CD14-positive monocyte (primary cell): ENCODE data around the gene ZNF512. TPM values are rescaled to one million over a fixed set of nuclear protein-coding genes. Genes with fewer than 3 reads are reported as not detected.

Experiments
- DNase-seq, 3 donors: peaks; one replicate each; pipeline ENCODE4 v3.0.0-alpha.2; 2011 to 2022
- H2AFZ ChIP-seq: 2 replicates; pipeline ENCODE4 v1.6.0; 2012; ENCODE audit warnings: mild to moderate bottlenecking, low read depth, low read length, inconsistent platforms; ENCODE audit not compliant: insufficient read depth, poor library complexity, severe bottlenecking
- H3K27ac ChIP-seq, 2 donors: 1 replicate in 1 of 2; 2 replicates in 1 of 2; pipeline ENCODE4 v1.5.1; 2012 to 2013; ENCODE audit warnings: low read length in 2 of 2, control low read depth in 1 of 2, inconsistent platforms in 1 of 2, low read depth in 1 of 2, mild to moderate bottlenecking in 1 of 2
- H3K27me3 ChIP-seq, 2 donors: one replicate each; pipeline versions ENCODE4 v1.6.0 to v1.6.1; 2011 to 2013; ENCODE audit warnings: low read length in 2 of 2; ENCODE audit not compliant: control insufficient read depth in 2 of 2, insufficient read depth in 2 of 2
- H3K36me3 ChIP-seq, 2 donors: replicated peaks in 1 of 2; 1 replicate in 1 of 2; 2 replicates in 1 of 2; pipeline versions ENCODE4 v1.5.1 to v1.6.1; 2012 to 2013; ENCODE audit warnings: low read length in 2 of 2, control low read depth in 1 of 2, inconsistent platforms in 1 of 2, mild to moderate bottlenecking in 1 of 2; ENCODE audit not compliant: insufficient read depth in 2 of 2, control insufficient read depth in 1 of 2
- H3K4me1 ChIP-seq, 2 donors: 1 replicate in 1 of 2; 2 replicates in 1 of 2; pipeline versions ENCODE4 v1.5.1 to v1.6.1; 2012 to 2013; ENCODE audit warnings: low read length in 2 of 2, control low read depth in 1 of 2, inconsistent platforms in 1 of 2, mild to moderate bottlenecking in 1 of 2, moderate library complexity in 1 of 2; ENCODE audit not compliant: insufficient read depth in 2 of 2, control insufficient read depth in 1 of 2
- H3K4me2 ChIP-seq: replicated peaks from 2 replicates; pipeline ENCODE3; 2012; ENCODE audit warnings: low read length, moderate library complexity, mild to moderate bottlenecking; ENCODE audit not compliant: poor library complexity, severe bottlenecking; ENCODE audit errors: extremely low read depth
- H3K4me3 ChIP-seq, 3 experiments: fragments of 200-600 bp in 1 of 3; sonication (generic) in 1 of 3; replicated peaks in 1 of 3; 1 replicate in 2 of 3; 2 replicates in 1 of 3; pipeline ENCODE4 v1.5.1; 2011 to 2013; ENCODE audit warnings: low read length in 3 of 3, mild to moderate bottlenecking in 3 of 3, control low read depth in 2 of 3, low read depth in 2 of 3, inconsistent platforms in 1 of 3, moderate library complexity in 1 of 3
- H3K79me2 ChIP-seq: 2 replicates; pipeline ENCODE4 v1.6.0; 2012; ENCODE audit warnings: mild to moderate bottlenecking, control low read depth, inconsistent platforms, low read length, moderate library complexity; ENCODE audit not compliant: insufficient read depth
- H3K9ac ChIP-seq: 2 replicates; pipeline ENCODE4 v1.6.0; 2017; ENCODE audit warnings: low read length, mild to moderate bottlenecking; ENCODE audit not compliant: insufficient read depth, poor library complexity, severe bottlenecking
- H3K9me3 ChIP-seq, 2 donors: replicated peaks in 1 of 2; 1 replicate in 1 of 2; 2 replicates in 1 of 2; pipeline versions ENCODE4 v1.5.1 to v1.6.1; 2012 to 2013; ENCODE audit warnings: low read length in 2 of 2, control low read depth in 1 of 2; ENCODE audit not compliant: control insufficient read depth in 1 of 2, insufficient read depth in 1 of 2
- H4K20me1 ChIP-seq: 2 replicates; pipeline ENCODE4 v1.6.0; 2012; ENCODE audit warnings: mild to moderate bottlenecking, low read length, control low read depth, moderate library complexity; ENCODE audit not compliant: insufficient read depth
- H3K27ac Mint-ChIP-seq, 7 donors: one replicate each; pipeline ENCODE4 v1.8.0; 2020; ENCODE audit warnings: mild to moderate bottlenecking in 7 of 7, mixed read lengths in 7 of 7, moderate library complexity in 6 of 7, inconsistent platforms in 2 of 7
- H3K27me3 Mint-ChIP-seq, 3 donors: one replicate each; pipeline ENCODE4 v1.8.0; 2021 to 2022; ENCODE audit warnings: low read depth in 3 of 3, mild to moderate bottlenecking in 3 of 3, mixed read lengths in 3 of 3, moderate library complexity in 3 of 3, inconsistent platforms in 1 of 3
- H3K36me3 Mint-ChIP-seq, 2 donors: one replicate each; pipeline ENCODE4 v1.8.0; 2020; ENCODE audit warnings: mixed read lengths in 2 of 2, inconsistent platforms in 1 of 2, mild to moderate bottlenecking in 1 of 2
- H3K4me1 Mint-ChIP-seq: one replicate; pipeline ENCODE4 v1.8.0; 2020; ENCODE audit warnings: mild to moderate bottlenecking, mixed read lengths
- H3K4me3 Mint-ChIP-seq, 2 donors: one replicate each; pipeline ENCODE4 v1.8.0; 2020; ENCODE audit warnings: mild to moderate bottlenecking in 2 of 2, mixed read lengths in 2 of 2, moderate library complexity in 1 of 2
- H3K9me3 Mint-ChIP-seq, 7 donors: one replicate each; pipeline ENCODE4 v1.8.0; 2020 to 2022; ENCODE audit warnings: mixed read lengths in 7 of 7, mild to moderate bottlenecking in 6 of 7, moderate library complexity in 6 of 7, inconsistent platforms in 2 of 7
- CTCF ChIP-seq: fragments of 200-600 bp; IDR thresholded peaks from one replicate; pipeline ENCODE4 v1.8.0; 2022; ENCODE audit warnings: antibody characterized with exemption, mild to moderate bottlenecking
- WGBS: methylation state at CpG from one replicate; pipeline ENCODE4 v1.1.5; 2013; ENCODE audit warnings: missing lambda C conversion rate; ENCODE audit not compliant: insufficient coverage; 5-methylcytosine and 5-hydroxymethylcytosine counted together
- intact Hi-C, 2 donors: fragments of 100-400 bp; cut with micrococcal nuclease; formaldehyde crosslinking; loops; one replicate each; pipeline versions ENCODE4 v1.15.0 to v1.15.1; 2023
- polyA plus RNA-seq, 3 donors: library from polyadenylated mRNA; depleted of rRNA in 1 of 3; unstranded in 2 of 3; stranded (reverse) in 1 of 3; fragments of 300-500 nt in 2 of 3; fragments of >200 nt in 1 of 3; fragmentation: Illumina TruSeq in 2 of 3; gene quantifications; 1 replicate in 2 of 3; 2 replicates in 1 of 3; pipeline ENCODE4 v1.2.3, GENCODE V29; 2012 to 2021

The ZNF512 gene
- polyA plus RNA-seq, 3 donors, result 6.7 to 13.1 (median 12.8) TPM

DNA sequence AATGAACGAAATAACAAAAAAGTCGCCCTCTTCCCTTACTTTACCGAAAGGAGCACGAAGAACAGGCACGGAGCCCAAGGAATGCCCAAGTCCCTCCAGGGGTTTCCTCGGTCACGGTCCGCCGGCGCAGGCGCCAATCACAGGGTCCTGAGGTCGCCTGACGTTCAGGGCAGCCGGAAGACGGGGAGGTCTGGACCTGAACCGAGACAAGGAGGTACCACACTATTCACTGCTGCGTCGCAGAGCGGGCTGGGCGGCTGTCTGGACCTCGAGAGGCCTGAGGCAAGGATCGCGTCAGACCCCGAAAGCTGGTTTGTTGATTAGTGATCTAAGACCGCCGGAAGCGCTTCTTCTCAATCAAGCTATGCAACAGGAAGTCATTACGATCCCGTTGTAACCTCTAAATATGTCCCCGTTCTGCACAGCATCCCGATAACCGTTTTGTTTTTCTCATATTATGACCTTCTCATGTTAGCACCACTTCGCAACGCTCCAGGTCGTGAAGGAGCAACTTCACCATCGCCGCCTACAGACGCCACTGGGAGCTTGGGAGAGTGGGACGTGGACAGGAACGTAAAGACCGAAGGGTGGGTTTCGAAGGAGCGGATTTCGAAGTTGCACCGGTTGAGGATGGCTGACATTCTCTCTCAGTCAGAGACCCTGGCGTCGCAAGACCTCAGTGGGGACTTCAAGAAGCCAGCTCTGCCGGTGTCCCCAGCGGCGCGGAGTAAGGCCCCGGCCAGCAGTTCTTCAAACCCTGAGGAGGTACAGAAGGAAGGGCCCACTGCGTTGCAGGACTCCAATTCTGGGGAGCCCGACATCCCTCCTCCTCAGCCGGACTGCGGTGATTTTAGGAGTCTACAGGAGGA is 80.7 kb downstream of the ZNF512 start, which contains the start of the genes SLC4A1AP and SUPT7L:
Gene SLC4A1AP, plus strand, starts transcription at position 605 of the 869 bp plus-strand sequence. Its CDS starts 26 bp downstream, at position 631.
Gene SUPT7L, minus strand, starts transcription at position 330 of the 869 bp plus-strand sequence. CDS start 1,422 bp downstream, outside the sequence.
- Mint-ChIP-seq H3K36me3 (peaks cover 34 to 43% of the 10 kb centered on the region in 2 donors), H3K4me1 (peaks cover 32% of the 10 kb centered on the region), H3K4me3 (peak within 1 kb of the TSS; percentile 91 to 100), H3K9me3 (no peaks in the 10 kb centered on the region), H3K27ac (peak within 1 kb of the TSS; percentile 98 to 100 (median 99)), H3K27me3 (no peaks in the 10 kb centered on the region)
- intact Hi-C loops, result loop anchor here in 1 of 2 donors (2.0 kb wide), 1 partner anchor 175 kb away; the partner anchor contains the start of gene IFT172
- 0% methylated on average over 40 of the region's 56 CpGs for WGBS
- TF ChIP-seq CTCF, result no peak
- peak within 1 kb of the TSS; percentile 80 to 95 for H3K27ac ChIP-seq
- no peaks in the 10 kb centered on the region for H3K27me3 ChIP-seq
- H3K36me3 ChIP-seq, result peaks cover 30 to 44% of the 10 kb centered on the region in 2 donors
- no peaks in the 10 kb centered on the region for H4K20me1 ChIP-seq
- peak within 1 kb of the TSS; percentile 96 for H3K4me2 ChIP-seq
- H3K9ac ChIP-seq, result peak within 1 kb of the TSS; percentile 75
- no peaks in the 10 kb centered on the region for H3K9me3 ChIP-seq
- peaks cover 42% of the 10 kb centered on the region for H3K79me2 ChIP-seq
- H3K4me3 ChIP-seq, result peak within 1 kb of the TSS; percentile 72 to 83 (median 82)
- peak within 1 kb of the TSS; percentile 99 for H2AFZ ChIP-seq
- H3K4me1 ChIP-seq, result peaks cover 32 to 36% of the 10 kb centered on the region in 2 donors
- DNase-seq, result peak; percentile 77 to 82 (median 79)

GRCh38 chr2:27664154-27664574 is 81.3 kb downstream of the ZNF512 start:
- Mint-ChIP-seq H3K36me3 (peaks cover 38 to 47% of the 10 kb centered on the region in 2 donors), H3K9me3 (no peaks in the 10 kb centered on the region), H3K4me1 (peaks cover 32% of the 10 kb centered on the region), H3K27ac (peak overlapping the region; percentile 98 to 100 (median 99)), H3K4me3 (peak overlapping the region; percentile 91 to 100), H3K27me3 (no peaks in the 10 kb centered on the region)
- WGBS, result 0% methylated on average over 17 of the region's 28 CpGs
- peak overlapping the region; percentile 96 for H3K4me2 ChIP-seq
- peaks cover 43% of the 10 kb centered on the region for H3K79me2 ChIP-seq
- peak overlapping the region; percentile 80 to 95 for H3K27ac ChIP-seq
- H3K4me1 ChIP-seq, result peaks cover 32 to 36% of the 10 kb centered on the region in 2 donors
- peak overlapping the region; percentile 99 for H2AFZ ChIP-seq
- no peak for TF ChIP-seq CTCF
- no peaks in the 10 kb centered on the region for H3K27me3 ChIP-seq
- peak overlapping the region; percentile 75 for H3K9ac ChIP-seq
- no peaks in the 10 kb centered on the region for H3K9me3 ChIP-seq
- no peak for DNase-seq
- H4K20me1 ChIP-seq, result no peaks in the 10 kb centered on the region
- intact Hi-C loops, result no loop called here
- H3K4me3 ChIP-seq, result peak overlapping the region; percentile 72 to 83 (median 82)
- peaks cover 34 to 44% of the 10 kb centered on the region in 2 donors for H3K36me3 ChIP-seq
